ENCODE data around the gene MUC4.
"Not testable (repeated sequence)": the region's sequence is repeated elsewhere in the genome, so short reads cannot be mapped to it uniquely, and the experiment has no call there.

The MUC4 gene

DNA sequence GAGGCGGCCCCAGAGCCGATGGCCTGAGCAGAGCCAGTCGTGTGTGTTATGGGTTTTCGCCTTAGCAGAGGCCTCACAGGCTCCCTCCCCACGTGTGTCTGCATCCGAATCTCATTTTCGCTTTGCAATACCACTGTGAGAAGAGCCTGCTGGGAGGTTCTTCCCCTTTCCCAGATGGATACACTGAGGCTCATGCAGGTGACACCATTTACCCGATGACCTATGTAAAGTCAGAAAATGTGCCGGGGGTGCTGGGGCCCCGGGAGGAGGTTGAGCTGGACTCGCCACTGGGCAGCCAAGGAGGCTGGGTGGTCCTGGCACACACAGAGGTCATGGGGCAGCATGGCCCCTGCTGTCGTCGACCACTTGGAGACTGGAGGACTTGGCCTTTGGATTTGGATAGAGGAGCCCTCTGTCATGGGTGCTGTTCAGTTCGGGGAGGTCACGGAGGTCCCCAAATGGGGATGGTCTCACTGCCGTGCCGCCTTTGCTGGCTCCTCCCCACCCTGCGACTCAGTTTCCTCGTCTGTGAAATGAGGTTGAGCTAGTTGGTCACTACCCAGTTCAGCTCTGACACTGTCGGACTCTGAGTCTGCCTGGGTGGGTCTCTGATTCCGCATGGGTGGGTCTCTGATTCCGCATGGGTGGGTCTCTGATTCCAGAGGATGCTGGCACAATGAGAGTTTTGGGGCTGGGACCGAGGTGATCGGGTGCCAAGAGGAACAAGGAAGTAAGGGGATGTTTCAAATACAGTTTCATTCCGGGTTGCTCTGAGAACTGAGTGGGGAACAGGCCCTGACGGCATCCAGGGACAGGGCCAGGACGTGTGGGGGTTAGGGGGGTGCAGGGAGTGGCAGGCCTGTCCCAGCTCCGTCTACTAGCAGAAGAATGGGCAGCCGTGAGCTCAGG is 23.2 kb upstream of the MUC4 start:
- ATAC-seq: no peak

DNA sequence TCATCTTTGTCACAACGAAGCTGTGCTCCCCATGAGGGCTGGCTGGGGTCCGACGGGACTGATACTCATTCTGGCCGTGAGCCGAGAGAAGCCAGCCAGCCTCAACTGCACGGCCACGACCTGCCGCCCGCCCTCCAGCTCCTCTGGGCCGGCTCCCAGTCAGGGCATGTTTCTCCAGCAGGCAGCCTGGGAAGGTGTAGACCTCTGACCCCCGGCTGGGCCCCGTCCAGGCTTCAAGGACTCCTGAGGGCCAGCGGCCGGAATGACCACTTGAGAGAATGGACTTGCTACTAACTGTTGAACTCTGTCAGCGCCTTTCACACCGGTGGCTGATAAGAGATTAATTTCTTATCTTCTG is 18.1 kb upstream of the MUC4 start:
- ATAC-seq: no peak

DNA sequence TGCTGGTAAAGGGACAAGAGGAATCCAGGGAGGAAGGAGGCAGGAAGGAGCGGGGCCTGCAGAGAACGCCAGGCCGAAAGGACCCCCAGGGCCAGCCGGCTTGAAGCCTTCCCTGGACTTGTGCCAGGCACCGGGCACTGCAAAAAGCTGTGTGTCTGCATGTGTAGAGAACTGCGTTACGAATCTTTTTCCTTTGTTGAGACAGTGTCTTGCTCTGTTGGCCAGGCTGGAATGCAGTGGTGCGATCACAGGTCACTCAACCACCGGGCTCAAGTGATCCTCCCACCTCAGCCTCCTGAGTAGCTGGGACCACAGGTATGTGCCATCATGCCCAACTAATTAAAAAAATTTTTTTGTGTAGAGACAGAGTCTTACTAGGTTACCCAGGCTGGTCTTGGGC is 17.0 kb upstream of the MUC4 start:
- no peak for ATAC-seq

DNA sequence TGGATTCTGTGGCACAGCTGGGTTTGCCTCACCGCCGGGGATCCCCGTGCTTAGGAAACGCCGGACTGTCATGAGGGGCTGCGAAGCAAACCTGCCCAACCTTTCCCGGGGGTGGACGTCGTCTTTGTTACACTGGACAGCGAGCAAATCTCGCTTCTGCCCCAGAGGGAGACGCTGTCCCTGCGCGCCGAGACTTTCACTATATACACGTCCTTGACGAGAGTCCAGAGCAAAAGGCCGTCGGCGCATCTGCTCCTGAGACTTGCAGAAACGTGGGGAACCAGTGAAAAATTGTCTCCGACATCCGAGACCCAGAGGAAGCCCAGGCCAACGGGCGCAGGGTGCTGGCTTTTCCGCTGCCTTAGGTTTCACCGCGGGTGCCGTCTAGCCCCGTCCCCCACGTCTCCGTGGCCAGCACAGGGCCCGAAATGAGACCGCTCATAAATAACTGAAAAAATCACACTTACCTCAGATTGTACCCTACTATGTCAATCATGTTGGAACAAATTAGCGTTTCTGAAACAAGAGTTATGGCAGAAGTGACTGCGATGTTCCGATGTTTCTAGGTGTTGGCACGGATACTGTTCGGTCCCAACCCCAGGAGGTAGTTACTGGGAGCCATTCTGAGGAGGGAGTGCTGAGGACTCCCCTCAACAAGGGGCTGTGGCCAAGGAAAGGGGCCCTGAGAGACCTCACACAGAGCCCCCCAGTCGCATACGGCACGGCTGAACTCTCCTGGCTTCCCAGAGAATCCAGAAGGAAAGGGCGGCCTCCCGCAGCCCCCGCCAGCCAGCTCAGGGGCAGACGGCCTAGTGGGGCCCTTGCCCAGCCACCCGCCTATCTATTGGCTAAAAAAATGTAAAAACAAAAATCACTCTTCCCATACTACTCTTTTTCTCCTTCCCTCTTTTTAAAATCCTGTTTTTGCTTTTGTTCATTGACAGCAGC is 14.4 kb upstream of the MUC4 start:
- ATAC-seq: no peak

DNA sequence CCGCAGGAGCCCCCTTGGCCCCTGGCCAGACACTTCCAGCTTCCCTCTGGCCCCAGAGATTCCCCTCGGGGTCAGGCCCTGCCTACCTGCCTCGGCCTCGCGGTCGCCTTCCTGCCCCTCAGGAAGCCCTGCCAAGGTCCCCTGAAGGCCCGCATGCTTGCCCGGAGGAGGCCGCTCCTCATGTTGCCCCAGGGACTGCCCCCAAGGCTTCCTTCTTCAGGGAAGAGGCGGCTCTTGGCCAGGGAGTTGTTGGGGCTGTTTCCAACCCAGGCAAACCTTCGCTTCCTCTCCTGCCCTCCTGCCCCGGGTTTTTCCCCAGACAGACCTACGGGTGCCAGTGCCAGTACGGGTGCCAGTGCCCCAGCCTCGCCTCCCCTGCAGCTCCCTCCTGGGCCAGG is 13.5 kb upstream of the MUC4 start:
- ATAC-seq: no peak

DNA sequence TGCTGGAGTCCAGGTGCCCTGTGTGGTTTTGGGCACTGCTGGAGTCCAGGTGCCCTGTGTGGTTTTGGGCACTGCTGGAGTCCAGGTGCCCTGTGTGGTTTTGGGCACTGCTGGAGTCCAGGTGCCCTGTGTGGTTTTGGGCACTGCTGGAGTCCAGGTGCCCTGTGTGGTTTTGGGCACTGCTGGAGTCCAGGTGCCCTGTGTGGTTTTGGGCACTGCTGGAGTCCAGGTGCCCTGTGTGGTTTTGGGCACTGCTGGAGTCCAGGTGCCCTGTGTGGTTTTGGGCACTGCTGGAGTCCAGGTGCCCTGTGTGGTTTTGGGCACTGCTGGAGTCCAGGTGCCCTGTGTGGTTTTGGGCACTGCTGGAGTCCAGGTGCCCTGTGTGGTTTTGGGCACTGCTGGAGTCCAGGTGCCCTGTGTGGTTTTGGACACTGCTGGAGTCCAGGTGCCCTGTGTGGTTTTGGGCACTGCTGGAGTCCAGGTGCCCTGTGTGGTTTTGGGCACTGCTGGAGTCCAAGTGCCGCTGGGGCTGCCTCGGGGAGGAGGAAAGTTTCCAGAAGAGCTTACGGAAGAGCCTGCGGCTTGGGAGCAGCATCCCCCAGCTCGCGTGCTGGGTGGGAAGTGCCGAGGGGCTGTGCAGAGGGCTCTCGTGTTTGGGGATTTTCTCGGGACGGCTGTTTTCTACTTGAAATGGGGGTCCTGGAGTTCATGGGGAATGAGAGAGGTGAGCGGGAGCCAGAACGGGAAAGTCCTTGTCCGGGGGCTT is 12.9 kb upstream of the MUC4 start:
- ATAC-seq: not testable (repeated sequence)

DNA sequence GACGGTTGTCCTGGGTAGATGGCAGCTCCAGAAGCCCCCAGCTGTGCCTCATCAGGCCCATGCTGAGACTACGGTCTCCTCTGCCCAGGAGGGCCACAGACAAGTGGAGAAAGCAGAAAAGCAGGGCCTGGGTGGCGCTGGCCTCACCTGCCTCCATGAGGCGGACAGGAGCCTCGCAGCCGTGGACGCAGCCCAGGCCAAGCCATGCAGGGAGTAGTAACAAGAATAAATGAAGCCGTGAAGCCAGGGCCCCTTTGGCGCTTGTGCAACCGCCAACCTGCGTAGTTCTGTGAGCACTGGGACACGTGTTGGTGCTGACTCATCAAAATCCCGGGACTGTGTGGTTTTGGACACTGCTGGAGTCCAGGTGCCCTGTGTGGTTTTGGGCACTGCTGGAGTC is 12.3 kb upstream of the MUC4 start:
- no peak for ATAC-seq

DNA sequence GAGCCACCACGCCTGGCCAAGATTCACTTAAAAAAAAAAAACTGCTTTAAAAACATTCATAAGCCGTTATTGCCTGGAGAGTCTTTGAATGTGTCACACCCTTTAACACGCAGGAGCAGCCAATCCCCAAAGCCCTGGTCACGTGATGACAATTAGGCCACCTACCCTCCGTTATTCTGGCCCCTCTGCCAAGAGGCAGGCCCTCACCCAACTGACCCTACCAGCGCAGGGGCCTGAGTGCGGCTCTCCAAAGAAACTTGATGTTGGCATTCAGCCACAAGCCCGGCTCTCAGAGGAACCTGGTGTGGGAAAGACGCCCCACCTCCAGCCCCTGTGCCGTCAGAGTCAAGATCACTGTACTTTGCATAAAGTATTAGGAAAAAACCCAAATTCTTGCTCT is 11.6 kb upstream of the MUC4 start:
- no peak for ATAC-seq

DNA sequence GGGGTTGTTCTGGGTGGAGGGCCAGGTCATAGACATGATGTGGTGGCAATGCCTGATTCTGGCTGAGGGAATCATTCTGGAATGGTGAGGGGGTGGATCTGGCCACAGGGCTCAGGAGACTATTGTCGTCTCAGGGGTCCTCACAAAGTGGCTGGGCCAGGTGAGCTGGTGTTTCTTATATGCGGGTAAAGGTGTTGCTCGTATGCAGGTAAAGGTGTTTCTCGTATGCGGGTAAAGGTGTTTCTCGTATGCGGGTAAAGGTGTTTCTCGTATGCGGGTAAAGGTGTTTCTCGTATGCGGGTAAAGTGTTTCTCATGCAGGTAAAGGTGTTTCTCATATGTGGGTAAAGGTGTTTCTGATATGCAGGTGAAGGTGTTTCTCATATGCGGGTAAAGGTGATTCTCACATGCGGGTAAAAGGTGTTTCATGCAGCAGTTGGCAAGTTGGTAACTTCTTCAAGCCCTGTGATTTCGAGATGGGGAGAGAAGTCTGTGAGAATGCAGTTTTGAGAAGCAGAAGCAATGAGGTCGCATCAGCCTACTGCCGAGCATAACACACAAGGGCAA is 10.5 kb upstream of the MUC4 start:
- ATAC-seq: no peak

DNA sequence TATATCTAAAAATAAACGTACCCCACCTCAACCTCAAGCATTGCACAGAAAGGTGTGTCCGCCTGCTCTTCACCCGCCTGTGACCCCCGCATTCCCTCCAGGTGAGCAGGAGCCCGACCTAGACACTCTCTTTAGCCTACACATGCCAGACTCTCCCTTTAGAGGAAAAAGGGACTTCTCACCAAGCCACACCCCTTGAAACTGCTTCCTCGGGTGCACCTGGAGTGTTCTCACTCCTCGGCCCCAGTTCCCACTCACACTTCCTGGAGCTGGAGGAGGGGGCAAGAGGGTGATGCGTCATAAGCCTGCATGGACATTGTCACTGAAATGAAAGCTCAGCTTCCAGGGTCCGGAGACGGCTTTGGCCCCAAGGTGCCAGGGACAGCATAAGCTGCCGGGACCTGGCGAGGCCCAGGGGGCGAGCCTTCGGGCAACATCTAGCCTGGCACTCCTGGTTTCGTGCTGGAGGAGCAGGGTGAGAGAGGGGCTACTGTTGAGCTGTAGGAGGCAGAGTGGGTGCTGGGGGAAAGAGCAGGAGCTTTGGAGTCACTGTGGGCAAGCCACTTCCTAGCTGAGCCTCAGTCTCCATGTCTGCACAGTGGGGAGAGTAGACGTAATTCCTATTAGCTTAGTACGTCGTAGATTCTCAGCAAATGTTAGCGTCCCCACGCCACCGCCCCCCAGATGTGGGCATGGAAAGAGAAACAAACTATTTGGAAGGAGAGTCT is 9.8 kb upstream of the MUC4 start:
- no peak for ATAC-seq

DNA sequence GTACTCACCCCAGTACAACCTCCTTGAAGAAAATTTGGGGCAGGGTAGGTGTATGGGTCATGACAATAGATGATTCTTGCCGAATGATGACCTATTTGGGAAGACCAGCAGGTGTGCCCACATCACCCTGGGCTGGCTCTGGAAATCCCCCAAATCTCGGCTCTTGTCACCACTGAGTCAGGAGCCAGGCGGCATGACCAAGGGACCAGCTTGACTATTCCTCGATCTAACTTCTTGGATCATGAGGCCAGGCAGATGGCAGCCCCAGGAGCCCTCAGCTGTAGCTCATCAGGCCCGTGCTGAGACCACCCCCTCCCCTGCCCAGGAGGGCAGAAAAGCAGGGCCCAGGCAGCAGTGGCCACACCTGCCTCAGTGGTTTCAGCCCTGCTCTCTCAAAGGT is 9.2 kb upstream of the MUC4 start:
- ATAC-seq: no peak

DNA sequence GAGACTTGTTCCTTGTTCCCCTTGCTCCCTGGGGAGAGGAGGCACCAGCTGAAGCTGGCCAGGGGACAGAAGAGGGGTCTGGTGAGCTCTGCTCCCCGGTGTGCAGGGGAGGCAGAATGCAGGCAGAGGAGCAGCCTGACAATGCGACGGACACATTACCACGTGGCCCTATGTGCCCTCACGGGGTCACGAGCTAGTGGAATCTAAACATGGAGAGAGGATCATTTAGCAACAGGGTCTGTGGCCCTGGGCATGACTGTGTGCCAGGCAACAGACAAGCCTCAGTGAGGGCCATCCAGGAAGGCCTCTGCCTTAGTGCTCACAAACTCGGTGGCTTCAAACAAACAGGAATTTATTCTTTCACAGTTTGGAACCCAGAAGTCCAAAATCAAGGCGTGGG is 8.5 kb upstream of the MUC4 start:
- ATAC-seq: no peak

DNA sequence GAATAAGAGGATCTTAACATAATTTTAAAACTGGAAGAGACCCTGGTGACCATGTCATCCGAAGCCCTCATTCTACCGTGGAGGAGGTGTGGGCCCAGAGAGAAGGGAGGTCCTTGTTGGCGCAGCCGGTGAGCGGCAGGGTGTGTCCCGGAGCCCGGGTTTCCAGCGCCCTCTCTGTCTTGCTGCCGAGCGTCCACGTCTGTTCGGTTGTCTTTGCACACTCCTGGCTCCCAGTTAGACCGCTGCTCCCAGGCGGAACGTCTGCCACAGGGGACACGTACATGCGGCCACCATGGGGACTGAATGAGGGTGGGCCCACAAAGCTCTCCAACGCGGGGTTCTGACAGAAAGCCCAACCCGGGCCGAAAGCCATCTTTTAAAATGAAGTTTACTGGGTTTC is 6.6 kb upstream of the MUC4 start:
- ATAC-seq: no peak

DNA sequence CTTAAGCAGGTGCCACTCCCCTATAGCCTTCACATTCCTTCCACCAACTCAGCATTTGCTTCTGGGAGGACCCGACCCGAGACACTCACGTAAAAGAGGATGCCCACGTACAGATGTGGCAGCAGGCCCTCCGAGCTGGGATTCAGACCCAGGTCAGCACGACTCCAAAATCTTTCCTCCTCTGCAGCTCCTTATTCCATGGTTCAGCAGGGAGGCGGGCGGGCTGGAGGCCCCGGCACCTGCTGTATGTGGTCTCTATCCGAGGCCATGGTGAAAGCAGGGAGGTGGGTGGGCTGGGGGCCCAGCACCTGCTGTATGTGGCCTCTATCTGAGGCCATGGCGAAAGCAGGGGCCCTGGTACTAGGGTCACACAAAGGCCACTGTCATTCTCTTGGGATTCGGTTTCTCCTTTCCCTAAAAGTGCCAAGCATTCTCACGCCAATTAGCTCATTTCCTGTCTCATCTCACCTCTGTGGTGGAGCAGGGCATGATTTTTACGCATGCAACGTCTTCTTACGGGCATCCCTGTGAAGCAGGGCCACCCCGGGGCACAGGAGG is 5.9 kb upstream of the MUC4 start:
- ATAC-seq: no peak

DNA sequence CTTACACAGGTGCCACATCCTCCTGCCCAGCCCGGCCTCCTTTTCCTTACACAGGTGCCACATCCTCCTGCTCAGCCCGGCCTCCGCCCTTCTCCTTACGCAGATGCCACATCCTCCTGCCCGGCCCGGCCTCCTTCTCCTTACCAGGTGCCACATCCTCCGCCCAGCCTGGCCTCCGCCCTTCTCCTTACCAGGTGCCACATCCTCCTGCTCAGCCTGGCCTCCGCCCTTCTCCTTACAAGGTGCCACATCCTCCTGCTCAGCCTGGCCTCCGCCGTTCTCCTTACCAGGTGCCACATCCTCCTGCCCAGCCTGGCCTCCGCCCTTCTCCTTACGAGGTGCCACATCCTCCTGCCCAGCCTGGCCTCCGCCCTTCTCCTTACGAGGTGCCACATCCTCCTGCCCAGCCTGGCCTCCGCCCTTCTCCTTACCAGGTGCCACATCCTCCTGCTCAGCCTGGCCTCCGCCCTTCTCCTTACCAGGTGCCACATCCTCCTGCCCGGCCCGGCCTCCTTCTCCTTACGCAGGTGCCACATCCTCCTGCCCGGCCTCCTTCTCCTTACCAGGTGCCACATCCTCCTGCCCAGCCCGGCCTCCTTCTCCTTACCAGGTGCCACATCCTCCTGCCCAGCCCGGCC is 4.7 kb upstream of the MUC4 start:
- ATAC-seq: not testable (repeated sequence)

DNA sequence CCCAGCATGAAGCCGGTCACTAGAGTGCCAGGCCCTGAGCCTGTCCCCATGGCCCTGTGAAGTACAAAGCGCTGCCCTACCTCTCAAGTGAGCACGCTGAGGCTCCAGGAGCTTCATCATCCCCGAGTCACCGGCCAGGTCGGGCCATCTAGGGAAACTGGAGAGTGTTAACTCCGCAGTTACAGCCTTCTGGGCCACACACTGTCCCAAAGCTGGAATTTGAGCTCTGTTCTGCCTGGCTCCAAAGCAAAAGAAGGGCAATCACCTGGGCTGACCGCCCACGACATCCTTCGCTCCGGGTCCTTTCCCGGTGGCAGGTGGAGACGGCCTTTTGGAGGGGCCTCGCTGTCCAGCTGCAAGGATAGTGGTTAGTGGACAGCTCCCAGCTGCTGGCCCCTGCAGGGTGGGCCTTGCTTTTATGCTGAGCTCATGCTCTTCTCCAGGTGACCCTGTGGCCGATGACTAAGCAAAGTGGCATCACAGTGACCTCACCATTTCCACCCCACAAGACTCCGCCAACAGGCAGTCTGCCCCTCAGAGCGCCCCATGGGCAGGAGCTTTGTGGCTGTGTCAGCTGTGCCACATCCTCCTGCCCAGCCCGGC is 3.5 kb upstream of the MUC4 start:
- ATAC-seq: peak in 1 of 2 donors; percentile 24

DNA sequence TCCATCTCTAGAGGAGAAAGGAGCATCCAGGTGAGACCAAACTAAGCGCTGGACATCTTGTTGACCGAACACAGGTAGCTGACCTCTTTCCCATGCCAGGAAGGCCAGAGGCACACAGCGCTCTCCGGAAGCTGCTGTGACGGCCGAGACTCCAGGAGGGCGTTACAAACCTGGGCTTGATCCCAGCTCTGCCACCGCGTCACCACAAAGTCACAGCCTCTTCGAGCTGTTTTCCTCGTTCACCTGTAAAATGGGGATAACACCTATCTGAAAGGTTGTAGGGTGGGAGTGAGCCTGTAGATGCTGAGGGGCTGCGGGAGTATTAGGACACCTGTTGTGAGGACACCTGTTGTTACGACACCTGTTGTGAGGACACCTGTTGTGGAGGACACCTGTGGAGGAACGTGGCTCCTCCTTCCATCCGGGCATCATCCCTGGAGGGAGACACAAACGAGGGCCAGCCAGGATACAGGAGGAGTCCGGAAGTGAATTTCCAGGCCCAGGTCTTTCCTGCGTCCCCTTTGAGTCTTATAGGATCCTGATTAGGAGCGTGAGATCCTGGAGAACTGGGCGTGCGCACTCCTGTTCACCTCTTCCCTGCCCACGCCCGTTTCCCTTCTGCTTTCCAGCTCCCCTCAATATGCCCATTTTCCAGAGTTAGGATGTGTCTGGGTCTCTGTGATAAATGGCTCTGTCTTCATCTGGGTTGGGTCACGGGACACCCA is 2.3 kb upstream of the MUC4 start:
- no peak for ATAC-seq

DNA sequence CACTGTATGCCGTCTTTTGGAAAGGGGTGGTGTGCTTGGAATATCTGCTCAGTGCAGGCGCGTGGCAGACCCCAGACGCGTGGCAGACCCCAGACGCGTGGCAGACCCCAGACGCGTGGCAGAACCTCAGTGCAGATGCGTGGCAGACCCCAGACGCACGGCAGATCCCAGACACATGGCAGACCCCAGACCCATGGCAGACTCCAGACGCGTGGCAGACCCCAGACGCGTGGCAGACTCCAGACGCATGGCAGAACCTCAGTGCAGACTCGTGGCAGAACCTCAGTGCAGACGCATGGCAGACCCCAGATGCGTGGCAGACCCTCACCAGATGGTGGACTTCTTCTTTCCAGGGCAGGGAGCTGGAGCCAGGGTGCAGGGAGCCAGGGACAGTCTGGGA is 637 bp upstream of the MUC4 start:
- ATAC-seq: no peak

DNA sequence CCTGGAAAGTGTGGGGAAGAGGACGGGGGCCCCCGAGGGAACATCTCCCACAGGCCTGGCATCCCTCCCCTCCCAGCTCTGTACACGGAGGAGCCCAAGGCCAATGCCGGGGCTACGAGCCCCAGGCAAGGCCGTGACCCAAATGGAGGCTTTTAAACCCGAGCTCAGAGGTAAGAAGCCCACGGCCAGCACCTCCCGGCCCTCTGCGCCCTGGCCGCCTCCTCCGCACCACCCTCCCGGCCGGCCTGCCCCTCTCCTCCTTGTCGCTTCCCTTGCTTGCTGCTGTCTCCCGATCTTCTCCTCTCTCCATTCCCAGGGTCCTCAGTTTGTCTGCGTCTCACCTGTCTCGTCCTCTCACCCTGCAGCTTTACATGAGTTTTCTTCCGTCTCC is 1.3 kb downstream of the MUC4 start:
- ATAC-seq: no peak

All from activated CD4-positive, CD25-positive, alpha-beta regulatory T cell treated with anti-CD3 and anti-CD28 coated beads, Interleukin-2, amount 50 U/mL, for 24 hours (primary cell).